HG02588 (cell line): ENCODE results near the gene GHITM.
"Not testable (repeated sequence)": the region's sequence is repeated elsewhere in the genome, so short reads cannot be mapped to it uniquely, and the experiment has no call there.

Source experiments
- ATAC-seq: cut with Tn5 transposase; IDR thresholded peaks from one replicate; pipeline ENCODE4 v1.9.1; 2021; ENCODE audit warnings: mild to moderate bottlenecking, moderate library complexity; ENCODE audit not compliant: unreplicated experiment

Gene GHITM

DNA sequence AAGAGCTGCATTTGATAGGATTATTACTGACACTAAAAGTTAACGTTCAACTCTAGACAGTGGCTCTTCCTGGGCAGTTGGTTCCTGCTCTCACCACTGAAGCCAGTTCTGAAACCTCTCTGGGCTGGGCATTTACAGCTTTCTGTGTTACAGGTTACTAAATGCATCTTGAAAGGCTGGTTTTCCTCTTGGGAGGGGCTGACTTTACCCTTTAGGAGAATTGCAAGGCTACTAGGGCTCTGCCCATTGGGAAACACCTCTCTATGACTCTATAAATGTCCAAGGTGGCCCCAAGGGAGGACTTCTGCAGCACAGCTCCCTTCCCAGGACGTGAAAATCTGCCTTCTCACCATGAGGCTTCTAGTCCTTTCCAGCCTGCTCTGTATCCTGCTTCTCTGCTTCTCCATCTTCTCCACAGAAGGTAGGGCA is 34.2 kb downstream of the GHITM start, which contains the start of gene GPR15LG:
TSS of gene GPR15LG (plus strand) at position 301 of the 429 bp plus-strand sequence. CDS start at position 352, 51 bp downstream.
- peak; percentile 38 for ATAC-seq

DNA sequence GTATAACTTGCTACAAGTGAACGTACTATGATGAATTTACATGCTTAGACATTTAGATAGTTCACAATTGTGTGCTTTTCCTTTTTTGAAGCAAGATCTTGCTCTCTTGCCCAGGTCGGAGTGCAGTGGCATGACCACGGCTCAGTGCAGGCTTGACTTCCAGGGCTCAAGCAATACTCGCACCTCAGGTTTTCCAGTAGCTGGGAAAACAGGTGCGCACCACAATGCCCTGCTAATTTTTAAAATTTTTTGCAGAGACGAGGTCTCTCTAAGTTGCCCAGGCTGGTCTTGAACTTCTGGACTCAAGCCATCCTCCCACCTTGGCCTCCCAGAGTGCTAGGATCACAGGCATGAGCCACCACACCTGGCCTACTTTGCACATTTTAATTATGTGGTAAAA is 36.1 kb downstream of the GHITM start:
- ATAC-seq = no peak

DNA sequence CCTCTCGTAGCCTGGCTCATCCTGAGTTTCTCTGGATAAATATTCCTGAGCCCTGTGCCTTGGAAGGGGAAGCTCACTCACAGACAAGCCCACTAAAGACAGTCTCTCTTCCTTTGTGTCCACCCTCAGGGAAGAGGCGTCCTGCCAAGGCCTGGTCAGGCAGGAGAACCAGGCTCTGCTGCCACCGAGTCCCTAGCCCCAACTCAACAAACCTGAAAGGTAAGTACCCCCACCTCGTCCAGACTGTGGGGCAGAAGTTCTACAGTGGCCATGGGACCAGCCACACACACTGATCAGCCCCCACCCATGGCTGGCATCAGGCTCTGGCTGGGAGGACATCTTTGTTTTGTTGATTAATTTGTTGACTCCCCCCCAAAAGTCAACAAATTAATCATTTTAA is 37.0 kb downstream of the GHITM start:
- ATAC-seq = no peak

DNA sequence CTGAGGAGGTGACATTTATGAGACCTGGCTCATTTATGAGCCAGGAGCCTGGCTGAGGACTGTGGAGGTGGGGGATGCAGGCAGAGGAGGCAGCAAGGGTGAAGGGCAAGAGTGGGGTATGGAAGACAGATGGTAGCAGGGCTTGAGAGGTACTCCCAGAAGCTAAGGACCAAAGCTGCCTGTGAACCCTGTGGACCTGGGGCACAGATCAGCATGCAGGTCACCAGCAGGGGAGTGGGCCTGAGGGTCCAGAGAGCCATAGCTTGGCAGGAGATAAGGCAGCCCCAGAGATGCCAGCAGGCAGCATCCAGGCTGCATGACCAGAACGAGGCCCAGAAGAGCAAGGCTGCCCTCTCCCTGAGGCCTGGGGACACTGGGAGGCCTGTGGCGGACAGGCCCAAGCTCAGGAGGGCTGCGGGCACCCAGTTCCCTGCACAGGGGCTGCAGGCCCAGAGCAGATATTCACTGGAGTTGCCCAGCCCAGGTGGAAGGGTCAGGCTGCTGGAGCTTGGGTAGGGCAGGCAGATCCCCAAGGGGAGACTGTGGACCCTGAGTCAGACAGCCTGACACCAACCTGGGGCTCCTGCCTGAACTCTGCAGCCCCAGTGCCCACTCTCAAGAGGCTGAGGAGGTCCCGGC is 37.6 kb downstream of the GHITM start:
- ATAC-seq = no peak

DNA sequence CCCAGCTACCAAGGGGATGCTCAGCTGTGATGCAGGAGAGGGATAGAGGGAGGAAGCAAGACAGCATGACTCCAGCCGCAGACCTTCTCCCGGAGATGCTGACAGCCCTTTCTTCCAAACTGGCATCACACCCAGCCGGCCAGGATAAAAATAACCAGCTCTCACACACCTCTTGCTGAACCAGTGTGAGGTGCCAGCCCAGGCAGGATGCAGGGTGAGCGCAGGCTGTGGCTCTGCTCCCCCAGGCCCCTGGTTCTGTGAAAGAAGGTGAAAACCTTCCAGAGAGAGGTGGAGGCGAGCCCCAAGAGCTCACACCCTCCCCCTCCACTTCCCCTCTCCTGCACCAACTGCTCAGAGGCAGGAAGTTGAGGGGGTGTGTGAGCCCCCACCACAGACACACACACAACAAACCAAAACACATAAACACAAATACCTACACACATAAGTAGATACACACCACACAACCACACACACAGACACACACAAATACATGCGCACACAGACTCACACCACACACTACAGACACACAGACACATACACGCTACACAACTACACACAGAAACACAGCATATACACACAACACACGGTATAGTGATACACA is 38.3 kb downstream of the GHITM start:
- peak; percentile 39 for ATAC-seq

DNA sequence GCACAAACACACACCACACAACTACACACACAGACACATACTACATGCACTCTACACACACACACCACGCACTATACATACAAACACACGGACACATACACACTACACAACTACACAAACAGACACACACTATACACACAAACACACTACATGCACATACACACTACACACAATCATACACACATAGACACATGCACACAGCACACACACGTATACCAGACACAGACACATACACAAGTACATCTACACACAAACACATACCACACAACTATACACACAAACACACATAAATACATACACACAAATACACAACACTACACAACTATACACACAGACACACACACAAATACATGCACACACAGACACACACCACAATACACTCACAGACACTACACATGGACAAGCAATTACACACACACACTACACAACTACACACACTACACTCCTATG is 38.9 kb downstream of the GHITM start:
- no peak for ATAC-seq

DNA sequence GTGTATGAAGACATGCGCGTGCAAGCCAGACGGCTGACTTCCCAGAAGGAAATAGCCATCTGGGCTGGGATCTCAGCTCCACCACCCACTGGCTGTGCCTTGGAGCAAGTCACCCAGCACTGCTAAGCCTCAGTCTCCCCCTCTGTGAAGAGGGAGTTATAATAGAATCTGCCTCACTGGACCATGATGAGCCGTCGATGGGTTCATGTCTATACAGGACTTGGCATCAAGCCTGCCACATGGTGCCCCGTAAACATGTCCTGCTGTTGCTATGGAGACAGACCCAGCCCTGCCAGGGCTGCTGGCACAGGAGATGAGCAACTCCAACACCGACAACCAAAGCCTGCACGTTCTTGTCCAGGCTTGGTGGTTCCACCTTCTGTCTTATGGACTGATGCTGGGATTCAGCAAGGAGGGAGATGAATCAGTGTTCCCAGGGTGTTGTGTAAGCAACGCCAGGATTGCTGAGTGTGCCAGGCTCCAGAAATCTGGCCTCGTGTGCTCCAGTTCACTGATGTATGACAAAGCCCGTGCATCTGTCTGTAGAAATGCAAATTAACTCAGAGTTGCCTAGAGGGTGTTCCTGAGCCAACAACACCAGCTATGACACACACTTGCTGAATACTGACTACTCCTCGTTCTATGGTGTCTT is 39.9 kb downstream of the GHITM start:
- peak; percentile 87 for ATAC-seq

DNA sequence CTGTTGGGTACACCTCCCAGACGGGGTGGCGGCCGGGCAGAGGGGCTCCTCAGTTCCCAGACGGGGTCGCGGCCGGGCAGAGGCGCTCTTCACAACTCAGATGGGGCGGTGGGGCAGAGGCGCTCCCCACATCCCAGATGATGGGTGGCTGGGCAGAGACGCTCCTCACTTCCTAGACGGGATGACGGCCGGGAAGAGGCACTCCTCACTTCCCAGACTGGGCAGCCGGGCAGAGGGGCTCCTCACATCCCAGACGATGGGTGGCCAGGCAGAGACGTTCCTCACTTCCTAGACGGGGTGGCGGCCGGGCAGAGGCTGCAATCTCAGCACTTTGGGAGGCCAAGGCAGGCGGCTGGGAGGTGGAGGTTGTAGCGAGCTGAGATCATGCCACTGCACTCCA is 41.1 kb downstream of the GHITM start:
- not testable (repeated sequence) for ATAC-seq

DNA sequence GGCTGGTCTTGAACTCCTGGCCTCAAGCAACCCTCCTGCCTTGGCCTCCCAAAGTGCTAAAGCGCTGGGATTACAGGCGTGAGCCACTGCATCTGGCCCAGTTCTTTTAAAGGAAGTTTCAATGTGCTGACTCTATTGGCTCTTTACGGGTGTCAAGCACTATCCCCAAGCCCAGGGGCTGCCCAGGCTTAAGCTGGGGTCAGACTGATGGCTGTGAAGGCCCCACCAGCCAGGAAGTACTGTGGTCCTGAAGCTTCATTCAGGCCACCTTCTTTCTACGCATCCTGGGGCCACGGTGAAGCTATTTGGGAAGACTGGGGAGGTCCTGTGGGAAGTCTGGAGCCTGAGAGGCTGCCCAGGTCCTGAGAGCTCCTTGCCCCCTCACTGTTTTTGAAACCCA is 42.3 kb downstream of the GHITM start:
- ATAC-seq = no peak

DNA sequence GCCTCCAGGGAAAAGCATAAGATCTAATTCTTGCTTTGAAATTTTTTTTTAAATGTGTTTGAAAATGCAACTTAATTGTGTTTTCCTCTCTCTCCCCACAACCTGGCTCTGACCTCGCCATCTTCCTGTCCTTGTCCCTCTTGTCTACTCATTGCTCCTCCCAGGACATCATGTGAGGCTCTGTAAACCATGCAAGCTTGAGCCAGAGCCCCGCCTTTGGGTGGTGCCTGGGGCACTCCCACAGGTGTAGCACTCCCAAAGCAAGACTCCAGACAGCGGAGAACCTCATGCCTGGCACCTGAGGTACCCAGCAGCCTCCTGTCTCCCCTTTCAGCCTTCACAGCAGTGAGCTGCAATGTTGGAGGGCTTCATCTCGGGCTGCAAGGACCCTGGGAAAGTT is 45.2 kb downstream of the GHITM start:
- no peak for ATAC-seq

DNA sequence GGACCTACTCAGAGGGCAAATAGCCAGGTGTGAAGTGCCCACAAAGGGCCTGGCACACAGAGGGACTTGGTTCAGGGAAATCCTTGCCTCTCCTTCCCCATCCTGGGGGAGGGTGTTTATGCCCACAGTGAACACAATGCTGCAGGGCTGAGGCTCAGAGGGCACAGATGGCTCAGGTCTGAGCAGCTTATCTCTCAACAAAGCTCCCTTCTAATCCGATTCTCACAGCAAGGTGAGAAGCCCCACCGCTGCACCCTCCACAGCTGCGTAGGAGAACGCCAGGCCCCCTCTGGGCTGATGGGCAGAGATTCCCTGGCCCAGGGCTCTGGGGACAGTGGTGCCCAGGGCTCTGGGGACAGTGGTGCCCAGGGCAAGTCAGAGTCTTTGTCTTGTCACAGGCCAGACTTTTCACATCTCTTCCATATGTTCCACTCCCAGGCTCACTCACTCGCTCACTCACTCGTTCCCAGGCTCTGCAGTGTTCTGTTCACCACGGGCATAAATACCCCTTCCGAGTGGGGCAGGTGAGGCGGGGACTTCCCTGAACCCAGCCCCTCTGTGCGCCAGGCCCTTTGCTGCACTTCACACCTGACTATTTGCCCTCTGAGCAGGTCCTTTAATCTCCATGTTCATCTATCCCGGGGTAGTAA is 46.3 kb downstream of the GHITM start:
- ATAC-seq = no peak

DNA sequence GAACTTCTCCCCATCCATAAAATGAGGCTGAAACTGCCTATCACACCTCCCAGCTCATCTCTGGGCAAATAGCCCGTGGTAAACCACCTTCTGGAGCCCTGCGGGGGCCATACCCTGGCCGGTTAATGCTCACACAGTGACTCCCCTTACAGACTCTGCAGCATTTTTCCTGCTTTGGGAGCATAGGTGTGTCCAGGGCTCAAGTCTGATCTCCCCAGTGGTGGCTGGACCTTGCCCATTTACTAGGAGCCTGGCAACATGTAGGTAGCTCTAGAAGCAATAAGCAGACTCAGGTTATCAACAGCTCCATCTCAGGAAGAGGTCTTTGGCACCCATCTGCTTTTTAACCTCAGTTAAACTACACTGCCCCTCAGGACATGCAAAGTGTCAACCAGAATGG is 49.5 kb downstream of the GHITM start:
- ATAC-seq = no peak

DNA sequence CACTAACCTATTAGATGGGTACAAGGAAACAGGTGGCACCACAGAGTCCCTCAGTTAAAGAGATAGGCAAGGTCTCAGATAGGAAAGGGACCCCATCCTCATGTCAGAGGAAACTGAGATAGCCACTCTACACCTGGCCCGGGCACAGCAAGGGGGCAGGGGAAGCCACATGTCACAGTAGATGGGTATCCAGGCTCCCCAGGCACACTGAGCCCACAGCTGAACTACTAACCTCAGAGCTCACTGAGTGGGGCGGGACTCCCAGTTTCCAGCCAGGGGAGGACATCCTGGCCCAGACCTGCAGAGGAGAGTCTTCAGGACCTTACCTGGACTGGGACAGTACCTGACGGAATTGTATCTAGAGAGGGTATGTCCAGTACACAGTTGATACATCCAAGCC is 51.3 kb downstream of the GHITM start:
- no peak for ATAC-seq

DNA sequence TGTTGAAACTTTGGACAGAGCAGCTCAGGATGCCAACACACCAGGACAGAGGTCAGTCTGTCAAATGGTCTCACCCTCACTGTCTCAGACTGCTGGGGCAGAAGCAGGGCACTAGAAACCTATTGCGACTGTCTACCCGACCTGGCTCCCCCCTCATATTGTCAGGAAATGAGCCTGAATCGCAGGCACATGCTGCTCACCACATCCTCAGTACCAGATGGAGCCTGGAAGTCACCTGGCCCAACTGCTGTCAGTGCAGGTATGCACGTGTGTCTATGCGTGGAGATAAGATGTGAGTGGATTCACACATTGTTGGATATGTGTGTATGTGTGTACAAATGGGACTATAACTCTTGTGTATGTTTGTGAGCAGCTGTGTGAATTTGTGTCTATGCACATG is 51.8 kb downstream of the GHITM start:
- ATAC-seq = no peak

DNA sequence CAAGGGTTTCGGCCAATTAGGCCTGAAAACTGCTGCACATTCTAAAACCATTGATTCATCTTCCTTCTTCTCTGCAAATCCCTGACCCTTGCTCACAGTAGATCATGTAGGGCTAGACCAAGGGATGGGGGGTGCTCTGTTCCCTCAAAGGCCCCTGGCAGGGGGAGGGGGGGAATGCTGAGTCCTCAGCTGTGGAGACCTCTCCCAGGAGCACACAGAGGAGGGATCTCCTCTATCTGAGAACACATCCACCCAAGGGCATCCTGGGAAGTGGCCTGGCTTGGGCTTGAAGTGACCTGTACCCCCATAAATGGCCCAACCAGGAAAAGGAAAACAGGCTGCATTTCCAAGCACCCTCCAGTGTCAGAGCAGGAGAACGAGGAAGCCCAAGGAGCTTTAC is 54.0 kb downstream of the GHITM start:
- no peak for ATAC-seq

DNA sequence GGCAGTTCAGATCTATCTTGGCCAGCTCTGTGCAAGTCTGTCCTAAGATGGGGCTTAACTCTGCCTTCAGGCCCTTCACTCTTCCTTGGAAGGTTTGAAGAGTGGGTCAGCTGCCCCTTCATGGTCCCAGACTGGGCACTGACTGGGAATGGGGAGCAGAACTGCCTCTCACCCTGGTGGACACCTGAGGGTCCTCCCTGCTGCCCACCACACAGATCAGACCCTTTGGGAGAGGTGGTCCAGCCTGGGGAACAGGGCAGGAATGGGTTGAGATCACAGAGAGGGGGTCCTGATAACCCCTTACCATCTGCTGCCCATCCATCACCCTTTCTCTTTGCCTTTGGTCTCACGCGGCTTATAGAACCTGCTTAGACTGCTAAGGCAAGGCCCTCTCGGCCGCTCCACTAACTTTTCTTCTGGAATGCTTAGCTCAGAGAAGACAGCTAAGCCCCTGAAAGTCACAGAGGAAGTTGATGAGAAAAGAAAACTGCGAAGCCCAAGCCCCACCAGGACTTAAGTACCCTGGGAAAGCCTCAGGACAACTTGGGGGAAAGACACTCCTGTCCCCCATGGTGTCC is 54.6 kb downstream of the GHITM start:
- no peak for ATAC-seq

DNA sequence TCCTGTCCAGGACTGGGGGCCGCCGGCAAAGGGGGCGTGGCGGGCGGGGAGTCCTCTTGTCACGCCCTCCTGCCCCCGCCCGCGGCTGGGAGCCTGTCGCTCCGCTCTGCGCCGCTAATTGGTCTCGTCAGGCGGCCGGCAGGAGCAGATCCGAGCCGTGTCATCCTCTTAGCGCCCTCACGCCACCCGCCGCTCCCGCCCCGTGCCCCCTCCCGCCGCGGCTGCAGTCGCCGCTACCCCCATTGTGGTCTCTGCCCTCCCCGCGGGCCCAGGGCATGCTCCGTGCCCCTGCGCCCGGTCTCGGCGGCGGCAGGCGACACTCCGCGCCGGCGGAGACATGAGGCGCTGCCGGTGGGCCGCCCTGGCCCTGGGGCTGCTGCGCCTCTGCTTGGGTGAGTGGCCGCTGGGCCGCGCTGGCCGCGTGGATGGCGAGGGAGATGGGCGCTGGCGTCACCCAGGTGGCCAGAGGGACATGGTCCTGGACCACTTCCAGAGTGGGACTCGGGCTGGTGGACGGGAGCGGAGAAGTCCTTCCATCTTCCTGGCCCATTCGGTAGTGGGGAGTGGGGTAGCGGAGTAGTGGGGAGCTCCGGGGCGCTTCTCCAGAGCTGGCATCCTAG is 55.2 kb downstream of the GHITM start, which contains the start of gene CDHR1:
TSS of gene CDHR1 (plus strand) at position 114 of the 620 bp plus-strand sequence. CDS start at position 338, 224 bp downstream.
- peak; percentile 85 for ATAC-seq

DNA sequence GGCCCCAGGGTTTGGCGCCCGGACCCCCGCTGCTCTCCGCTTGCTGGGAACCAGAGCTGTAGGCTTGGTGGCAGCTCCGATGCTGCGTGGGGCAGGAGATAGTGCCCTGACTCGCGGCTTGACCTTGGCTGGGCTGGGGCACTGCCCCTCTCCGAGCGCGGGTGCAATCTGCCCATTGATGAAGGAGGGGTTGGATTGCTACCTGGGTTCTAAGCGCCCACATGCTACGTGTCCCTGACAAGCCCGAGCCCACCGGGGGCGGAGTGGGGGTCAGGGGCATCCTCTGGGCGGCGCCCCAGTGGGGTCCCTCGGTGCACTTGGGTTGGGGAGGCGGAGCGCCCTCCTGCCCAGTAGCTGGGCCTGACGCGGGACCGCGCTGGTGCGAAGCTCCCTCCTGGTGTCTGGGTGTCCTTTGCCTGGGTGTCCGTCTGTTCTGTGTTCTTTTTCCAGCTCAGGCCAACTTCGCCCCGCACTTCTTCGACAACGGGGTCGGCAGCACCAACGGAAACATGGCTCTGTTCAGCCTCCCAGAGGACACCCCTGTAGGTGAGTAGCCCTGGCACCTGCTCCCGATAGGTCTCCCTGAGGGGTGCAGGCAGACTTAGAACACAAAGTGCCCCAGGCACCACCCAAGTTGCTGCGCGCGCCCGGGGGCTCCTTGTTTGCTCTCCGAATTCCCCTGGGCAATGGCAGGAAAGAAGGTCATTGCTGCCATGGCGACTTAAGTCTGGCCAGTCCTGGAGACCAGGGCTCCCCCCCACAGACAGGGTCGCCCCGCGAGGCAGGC is 55.9 kb downstream of the GHITM start:
- no peak for ATAC-seq

DNA sequence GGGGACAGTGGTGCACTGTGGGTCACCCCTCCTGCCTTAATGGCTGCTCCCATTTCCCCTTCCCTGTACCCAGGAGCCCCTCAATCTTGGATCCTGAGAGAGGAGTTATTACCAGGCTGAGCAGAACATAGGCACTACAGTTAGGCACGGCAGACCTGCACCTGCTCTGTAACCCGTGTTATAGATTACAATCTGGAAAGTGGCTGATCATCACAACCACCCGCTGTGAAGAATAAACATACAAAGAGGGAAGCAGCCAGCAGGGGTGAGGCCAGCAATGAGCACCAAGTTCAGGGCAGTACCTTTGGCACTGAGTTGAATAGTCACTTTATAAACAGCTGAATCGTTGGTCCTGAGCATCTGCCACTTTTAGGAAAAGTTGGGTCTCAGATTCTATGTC is 56.8 kb downstream of the GHITM start:
- ATAC-seq = no peak

DNA sequence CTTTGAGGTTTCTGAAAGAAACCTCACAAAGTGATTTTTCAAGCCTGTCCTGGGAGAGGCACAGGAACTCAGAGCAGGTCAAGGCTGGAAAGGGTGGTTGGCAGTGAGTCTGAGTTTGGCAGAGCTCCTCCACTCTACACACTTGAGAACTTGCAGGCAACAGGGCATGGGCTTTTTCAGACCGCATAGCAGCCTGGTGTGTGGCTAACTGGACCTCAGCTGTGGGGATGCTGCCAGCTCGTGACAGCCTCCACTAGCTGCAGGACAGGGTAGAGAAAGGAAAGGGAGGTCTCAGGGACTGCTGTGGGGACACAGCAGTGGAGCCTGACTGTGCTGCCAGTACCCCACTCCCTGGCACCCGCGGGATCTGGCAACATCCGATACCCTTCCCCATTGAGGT is 57.6 kb downstream of the GHITM start:
- ATAC-seq = no peak
